Measurements from ENCODE around the gene ABCC6.
"Not testable (repeated sequence)": the region's sequence is repeated elsewhere in the genome, so short reads cannot be mapped to it uniquely, and the experiment has no call there.

The ABCC6 gene

DNA sequence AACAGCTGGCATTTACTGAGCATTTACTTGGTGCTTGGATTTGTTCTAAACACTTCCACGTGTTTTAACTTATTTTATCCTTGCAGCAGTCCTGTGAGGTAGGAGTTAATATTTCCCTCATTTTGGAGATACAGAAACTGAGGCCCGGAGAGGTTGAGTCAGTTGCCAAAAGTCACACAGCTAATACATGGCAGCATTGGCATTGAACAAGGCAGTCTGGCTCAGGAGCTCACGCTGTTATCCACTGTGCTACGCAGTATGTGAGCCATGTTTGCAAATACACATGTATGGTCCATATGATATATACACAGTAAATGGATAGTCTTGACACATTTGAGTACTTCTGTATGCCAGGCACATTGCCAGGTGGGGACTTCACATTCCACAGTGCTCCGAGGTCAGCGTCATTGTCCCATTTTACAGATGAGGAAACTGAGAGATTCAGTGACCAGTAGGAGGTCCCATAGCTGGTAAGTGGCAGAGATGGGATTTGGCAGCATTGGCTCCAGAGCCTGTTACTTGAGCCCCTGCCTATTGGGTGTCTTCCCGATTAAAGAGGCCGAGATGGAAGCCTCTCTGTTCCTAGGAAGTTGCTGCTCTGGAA, 110.7 kb downstream of the ABCC6 start:
- DNase-seq (ENCODE audit: low spot score) = no peak

DNA sequence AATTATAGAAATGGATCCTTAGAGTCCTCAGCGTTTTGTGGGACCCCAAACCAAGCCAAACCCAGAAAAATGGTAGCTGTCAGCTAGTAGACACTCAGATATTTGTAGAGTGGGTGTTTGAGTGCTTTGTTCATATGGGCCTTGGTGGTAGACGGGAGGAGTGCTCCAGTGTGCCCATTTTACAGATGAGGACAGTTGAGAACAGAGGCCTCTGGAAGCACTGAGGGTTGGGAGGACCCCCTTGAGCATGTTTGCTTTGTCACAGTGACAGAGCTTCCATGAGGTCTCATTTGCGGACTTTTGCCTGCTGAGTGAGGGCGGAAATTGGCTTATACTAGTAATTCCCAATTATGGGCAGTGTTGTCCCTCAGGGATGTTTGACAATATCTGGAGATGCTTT, 111.7 kb downstream of the ABCC6 start:
- DNase-seq (ENCODE audit: low spot score) = no peak

DNA sequence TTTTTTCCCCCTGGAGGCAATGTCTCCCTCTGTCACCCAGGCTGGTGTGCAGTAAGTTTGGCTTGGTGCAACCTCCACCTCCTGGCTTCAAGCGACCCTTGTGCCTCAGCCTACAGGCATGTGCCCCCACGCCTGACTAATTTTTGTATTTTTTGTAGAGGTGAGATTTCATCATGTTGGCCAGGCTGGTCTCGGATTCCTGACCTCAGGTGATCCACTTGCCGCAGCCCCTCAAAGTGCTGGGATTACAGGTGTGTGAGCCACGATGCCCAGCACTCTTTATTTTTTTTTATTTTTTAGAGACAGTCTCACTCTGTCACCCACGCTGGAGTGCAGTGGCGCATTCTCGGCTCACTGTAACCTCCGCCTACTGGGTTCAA, 113.2 kb downstream of the ABCC6 start:
- no peak for DNase-seq (ENCODE audit: low spot score)

DNA sequence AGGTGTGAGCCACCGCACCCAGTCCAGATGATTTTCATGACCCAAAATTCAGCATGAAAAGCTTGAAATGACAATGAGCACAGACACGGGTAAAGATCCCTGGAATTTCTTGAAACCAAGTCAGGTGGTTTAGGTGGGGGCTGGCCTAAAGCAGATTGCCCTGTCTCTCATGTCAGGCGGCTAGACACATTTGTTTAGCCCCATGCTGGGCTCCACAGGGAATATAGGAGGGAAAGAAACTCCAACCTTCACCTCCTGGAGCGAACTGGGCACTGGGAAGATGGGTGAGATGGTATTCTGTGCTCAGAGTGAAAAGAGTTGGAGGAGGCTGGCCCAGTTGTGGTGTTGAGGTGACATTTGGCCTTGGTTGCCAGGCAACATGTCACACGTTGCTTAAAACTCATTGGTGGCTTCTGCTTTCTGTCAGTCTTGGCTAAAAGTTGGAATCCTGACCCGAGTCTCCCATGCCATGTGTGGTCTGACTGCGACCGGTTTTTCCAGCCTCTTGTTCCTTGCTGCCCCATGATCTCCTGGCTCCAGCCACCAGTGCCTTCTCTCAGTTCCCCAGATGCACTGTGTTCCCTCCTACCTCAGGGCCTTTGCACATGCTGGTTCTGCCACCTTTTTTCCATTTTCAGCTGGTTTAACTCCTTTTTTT, 113.7 kb downstream of the ABCC6 start:
- DNase-seq (ENCODE audit: low spot score) = no peak

GRCh38 chr16:16108759-16109158, 114.5 kb downstream of the ABCC6 start:
- DNase-seq (ENCODE audit: low spot score) = no peak

- no peak for DNase-seq (ENCODE audit: low spot score)
These were observed 115.5 kb downstream of the ABCC6 start for GRCh38 chr16:16107839-16108238.

DNA sequence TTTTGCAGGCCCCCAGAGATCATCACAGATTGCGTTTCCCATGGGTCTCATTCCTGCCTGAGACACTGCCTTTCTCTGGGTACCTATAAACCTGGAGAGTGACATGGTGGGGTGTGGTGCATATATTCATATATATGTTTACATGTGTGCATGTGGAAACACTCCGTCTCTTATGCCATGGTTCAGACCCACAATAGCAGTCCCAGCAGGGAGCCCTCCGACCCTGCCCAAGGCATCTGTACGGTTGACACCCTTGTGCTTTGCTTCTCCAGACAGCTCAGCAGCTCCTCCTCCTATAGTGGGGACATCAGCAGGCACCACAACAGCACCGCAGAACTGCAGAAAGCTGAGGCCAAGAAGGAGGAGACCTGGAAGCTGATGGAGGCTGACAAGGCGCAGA, 116.8 kb downstream of the ABCC6 start:
- DNase-seq (ENCODE audit: low spot score) = no peak

DNA sequence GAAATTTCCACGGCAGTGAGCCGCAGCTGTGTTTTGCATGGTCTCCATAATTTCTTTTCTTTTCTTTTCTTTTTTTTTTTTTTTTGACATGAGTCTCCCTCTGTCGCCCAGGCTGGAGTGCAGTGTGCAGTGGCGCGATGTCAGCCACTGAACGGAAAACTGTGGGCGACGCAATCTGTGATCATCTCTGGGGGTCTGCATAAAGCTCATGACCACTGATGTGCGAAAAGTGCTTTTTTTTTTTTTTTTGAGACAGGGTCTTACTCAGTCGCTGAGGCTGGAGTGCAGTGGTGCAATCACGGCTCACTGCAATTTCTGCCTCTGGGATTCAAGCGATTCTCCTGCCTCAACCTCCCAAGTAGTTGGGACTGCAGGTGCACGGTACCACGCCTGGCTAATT, 117.6 kb downstream of the ABCC6 start:
- DNase-seq (ENCODE audit: low spot score) = no peak

DNA sequence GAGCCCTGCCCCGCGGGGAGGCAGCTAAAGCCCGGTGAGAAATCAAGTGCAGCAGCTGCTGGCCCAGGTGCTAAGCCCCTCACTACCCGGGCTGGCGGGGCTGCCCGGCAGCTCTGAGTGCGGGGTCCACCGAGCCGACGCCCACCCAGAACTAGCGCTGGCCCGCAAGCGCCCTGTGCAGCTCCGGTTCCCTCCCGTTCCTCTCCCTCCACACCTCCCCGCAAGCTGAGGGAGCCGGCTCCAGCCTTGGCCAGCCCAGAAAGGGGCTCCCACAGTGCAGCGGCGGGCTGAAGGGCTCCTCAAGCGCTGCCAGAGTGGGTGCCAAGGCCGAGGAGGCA, 118.5 kb downstream of the ABCC6 start:
- DNase-seq (ENCODE audit: low spot score) = not testable (repeated sequence)

- not testable (repeated sequence) for DNase-seq (ENCODE audit: low spot score)
These were observed 119.0 kb downstream of the ABCC6 start for GRCh38 chr16:16104132-16104803.

GRCh38 chr16:16102738-16103137, 120.6 kb downstream of the ABCC6 start:
- DNase-seq (ENCODE audit: low spot score) = no peak

- DNase-seq (ENCODE audit: low spot score) = no peak
These were observed 121.7 kb downstream of the ABCC6 start for GRCh38 chr16:16101585-16101984.

GRCh38 chr16:16100631-16101030, 122.7 kb downstream of the ABCC6 start:
- no peak for DNase-seq (ENCODE audit: low spot score)

- no peak for DNase-seq (ENCODE audit: low spot score)
These were observed 124.0 kb downstream of the ABCC6 start for GRCh38 chr16:16099320-16099719.

Data from CD4-positive, alpha-beta T cell treated with Interleukin-6 at 100 ng/mL for 8 hours (primary cell).